Activated CD8-positive, alpha-beta memory T cell treated with anti-CD3 and anti-CD28 coated beads for 36 hours (primary cell): ENCODE results near the gene FAM151A. TPM values are rescaled to one million over a fixed set of nuclear protein-coding genes. Genes with fewer than 3 reads are reported as not detected.

Experiments
- CTCF ChIA-PET: fragments of 350-600 bp; sonication (Branson Sonifier 250); formaldehyde crosslinking; loops from one replicate; lab custom pipeline; 2021; ENCODE audit warnings: antibody characterized with exemption; lab: Charles Lee
- POLR2A ChIA-PET: fragments of 350-600 bp; sonication (Branson Sonifier 250); formaldehyde crosslinking; loops from one replicate; lab custom pipeline; 2021; ENCODE audit warnings: antibody characterized with exemption; lab: Charles Lee
- total RNA-seq, 2 experiments: library from RNA; stranded (reverse); gene quantifications; one replicate each; pipeline ENCODE4 v1.2.3, GENCODE V29; 2021

Gene FAM151A
- total RNA-seq, 2 experiments from 2014 or later: not detected

DNA sequence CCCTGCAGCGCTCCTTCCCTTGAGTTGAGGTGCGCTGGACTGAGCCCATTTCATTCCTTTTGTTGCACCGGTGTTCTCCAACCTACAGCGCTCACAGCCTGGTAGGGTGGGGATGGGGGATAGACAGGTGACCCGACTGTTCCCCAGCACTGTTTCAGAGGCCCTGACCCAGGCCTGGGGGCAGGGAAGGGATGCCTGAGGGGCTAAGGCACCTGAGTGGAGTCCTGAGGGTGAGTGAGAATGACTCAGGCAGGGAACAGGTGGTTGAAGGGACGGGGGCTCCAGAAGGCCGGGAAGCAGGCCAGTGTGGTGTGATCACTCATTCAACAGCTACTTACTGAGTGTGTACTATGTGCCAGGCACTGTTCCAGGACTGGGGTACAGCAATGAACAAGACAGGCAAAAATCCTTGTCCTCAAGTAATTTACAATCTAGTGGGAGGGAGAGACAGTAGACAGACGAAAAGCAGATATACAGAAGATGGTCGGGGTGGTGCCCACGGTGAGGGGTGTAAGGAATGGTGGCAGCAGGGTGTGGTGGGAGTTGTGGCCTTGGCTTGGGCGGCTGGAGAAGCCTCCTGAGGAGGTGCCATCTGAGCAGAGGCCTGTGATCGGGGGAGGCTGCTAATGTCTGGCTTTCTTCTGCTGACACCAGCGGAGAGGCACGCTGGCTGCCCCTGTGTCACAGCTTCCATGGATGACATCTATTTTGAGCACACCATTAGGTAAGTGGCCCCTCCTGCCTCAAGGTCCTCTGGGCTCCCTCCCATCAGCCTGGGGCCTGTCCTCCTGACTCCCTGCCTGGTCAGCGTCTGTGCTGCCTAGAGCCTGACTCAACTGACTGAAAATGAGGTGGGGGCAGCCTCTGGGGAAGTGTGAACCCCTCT is 37.9 kb downstream of the FAM151A start:
- ChIA-PET POLR2A (no interaction called here), CTCF (no interaction called here)

DNA sequence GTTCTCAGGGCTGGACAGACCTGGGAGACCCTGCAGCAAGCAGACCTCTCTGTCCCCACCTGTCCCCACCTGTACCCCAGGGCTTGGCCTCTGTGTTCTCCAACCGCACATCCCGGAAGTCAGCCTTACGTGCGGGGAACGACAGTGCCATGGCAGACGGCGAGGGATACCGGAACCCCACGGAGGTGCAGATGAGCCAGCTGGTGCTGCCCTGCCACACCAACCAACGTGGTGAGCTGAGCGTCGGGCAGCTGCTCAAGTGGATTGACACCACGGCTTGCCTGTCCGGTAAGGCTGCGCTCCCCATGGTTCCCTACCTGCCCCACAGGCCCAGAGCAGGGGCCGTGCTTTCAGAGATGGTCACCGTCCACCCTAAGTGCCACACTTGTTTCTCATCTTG is 38.8 kb downstream of the FAM151A start:
- ChIA-PET CTCF (no interaction called here), POLR2A (no interaction called here)

DNA sequence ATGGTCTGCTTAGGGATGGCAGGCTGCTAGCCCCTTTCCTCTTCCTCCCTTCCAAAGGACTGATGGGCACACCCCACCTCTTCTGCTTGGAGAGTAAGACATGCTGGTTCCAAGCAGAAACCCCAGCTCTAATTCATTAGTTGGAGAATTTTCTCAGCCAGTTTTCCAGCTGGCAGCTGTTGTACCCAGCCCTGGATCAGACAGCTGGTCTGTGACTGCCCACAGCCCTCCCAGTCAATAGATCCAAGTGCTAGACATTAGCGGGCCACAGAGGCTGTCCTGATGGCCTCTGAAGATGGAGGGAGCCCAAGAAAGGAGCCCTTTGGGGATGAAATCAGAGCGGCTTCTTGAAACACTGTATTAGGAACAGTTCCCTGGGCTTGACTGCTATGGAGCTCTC is 39.5 kb downstream of the FAM151A start:
- ChIA-PET POLR2A (no interaction called here), CTCF (no interaction called here)

DNA sequence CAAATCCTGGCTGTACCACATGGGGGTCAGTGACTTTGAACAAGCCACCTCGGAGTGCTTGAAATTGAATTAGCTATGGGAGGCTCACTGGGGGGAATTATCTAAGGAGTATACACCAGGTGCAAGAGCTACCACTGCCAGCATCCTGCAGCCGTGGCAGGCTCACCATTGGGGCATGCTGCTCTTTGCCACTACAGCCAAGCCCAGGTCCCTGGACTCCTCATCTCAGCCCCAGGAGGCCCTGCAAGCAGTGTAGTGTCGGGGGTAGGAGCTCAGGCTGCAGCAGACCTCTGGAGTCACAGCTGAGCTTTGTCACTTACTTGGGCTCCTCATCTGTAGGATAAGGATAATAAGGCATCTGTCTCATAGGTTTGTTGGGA is 40.0 kb downstream of the FAM151A start:
- ChIA-PET POLR2A (no interaction called here), CTCF (no interaction called here)

DNA sequence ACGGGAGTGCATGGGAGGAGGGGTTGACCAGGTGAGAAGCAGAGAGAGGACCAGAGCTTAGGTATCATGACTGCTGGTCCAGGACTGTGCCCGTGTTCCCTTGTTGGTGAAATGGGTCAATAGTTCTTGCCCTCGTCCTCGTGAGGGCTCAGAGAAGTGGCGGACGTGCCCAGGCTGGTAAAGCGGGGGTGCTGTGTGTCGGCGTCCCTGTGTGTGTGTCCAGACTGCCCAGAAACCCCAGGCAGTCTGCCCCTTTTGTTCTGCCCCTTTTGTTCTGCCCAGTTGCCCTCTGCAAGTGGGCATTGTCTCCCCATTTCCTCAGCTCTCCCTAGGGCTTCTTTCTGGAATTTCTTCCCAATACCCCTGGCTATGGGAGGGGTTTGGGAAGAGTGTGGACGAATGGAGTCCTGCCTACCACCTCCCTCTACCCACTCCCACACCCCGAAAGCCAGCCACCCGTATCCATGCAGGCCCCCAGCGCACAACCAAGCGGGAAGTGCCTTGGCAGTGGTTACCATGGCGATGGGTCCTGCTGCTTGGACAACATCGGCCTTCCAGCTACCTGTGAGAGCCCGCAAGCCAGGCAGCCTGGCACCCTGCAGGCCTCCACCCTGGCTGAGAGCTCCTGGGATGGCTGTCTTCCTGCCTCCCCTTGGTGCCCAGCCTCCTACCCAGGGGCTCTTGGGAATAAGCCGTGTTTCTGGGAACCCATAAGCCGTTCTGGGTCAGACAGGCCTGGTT is 40.6 kb downstream of the FAM151A start:
- ChIA-PET POLR2A (no interaction called here), CTCF (no interaction called here)

DNA sequence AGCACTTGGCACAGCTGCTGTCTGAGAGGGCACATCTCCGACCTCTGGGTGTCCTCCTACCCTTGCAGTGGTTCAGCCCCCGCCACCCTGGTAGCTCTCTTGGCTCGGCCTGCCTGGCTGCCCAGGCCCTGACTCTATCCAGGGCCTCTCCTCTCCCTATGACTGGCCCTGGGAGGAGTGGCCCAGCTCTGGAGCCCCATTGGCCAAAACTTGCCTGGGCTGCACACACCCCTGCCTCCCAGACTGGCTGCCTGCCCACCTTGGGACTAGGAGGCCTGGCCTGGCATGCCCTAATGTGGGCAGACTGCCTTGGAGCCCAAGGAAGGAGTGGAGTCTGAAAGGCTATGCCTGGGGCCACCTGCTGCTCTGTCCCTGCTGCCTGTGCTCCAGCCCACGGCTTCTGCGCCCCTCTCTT is 41.7 kb downstream of the FAM151A start:
- CTCF ChIA-PET: no interaction called here
- POLR2A ChIA-PET: no interaction called here

DNA sequence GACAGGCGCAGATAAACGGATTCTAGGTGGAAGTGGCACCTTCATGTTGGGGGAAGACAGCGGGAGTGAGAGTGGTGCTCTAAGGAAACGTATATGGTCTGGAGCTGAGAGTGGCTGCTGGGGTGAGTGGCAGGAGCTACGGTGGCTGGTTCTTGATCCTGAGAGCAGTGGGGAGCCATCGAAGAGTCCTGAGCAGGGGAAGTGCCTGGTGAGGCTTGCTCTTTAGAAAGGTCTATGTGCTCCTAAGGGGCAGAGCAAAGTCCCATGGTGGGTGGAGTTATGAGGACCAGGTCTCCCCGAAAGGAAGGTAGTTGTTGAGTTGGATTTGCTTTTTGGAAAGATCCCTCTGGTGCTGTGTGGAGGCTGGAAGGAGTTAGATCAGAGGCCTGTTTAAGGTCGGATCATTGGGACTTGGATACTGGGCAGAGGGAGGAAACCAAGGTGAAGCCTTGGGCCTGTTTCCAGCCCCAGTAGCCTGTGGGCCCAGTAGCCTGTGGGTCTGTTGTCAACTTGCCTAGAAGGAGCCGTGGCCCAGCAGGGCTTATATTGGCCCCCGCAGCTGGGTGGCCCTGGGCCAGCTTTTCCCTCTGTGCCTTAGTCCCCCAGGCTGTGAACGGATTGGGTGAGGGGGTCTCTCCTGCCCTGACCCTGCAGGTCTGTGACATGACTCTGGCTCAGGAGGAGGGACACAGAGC is 42.3 kb downstream of the FAM151A start:
- ChIA-PET CTCF (no interaction called here), POLR2A (no interaction called here)

DNA sequence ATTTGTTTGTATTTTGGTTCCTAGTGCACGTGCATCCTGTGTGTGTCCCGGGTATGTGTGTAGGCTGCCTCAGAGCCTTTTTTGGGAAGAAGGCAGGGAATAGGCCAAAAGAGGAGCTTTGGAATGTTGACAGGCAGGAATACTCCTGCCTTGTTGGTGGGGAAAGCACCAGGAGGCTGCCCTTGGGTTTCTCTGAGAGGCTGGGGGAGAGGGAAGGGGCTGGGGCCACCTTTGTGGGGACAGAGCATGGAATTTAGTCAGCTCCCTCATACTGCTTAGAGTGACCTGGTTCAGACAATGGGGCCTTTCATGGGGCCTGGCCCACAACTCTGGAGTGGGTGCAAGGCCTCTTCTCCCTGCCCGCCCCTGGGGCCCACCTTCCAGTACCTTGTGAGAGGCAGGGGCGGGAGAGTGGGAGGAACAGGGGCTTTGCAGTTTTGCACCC is 44.0 kb downstream of the FAM151A start:
- ChIA-PET POLR2A (no interaction called here), CTCF (interaction anchor here (1.1 to 1.2 kb wide), 2 partner anchors 12 to 74 kb away, joined by 3 read pairs; no protein-coding TSS in a partner anchor)

DNA sequence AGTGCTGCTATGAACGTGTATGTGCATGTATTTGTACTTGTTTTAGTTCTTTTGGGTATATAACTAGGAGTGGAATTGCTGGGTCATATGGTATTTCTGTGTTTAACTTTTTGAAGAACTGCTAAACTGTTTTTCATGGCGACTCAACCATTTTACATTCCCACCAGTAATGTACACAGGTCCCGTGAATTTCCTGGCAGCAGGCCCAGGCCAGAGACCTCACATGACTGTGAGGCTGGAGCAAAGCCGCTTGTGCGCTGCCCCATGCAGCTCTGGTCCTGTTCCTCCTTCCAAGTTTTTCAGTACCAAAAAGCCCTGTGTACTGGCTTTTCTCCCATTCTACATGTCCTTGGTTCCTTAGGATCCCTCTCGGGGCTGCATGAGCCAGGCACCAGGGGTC is 45.7 kb downstream of the FAM151A start:
- ChIA-PET CTCF (no interaction called here), POLR2A (no interaction called here)

DNA sequence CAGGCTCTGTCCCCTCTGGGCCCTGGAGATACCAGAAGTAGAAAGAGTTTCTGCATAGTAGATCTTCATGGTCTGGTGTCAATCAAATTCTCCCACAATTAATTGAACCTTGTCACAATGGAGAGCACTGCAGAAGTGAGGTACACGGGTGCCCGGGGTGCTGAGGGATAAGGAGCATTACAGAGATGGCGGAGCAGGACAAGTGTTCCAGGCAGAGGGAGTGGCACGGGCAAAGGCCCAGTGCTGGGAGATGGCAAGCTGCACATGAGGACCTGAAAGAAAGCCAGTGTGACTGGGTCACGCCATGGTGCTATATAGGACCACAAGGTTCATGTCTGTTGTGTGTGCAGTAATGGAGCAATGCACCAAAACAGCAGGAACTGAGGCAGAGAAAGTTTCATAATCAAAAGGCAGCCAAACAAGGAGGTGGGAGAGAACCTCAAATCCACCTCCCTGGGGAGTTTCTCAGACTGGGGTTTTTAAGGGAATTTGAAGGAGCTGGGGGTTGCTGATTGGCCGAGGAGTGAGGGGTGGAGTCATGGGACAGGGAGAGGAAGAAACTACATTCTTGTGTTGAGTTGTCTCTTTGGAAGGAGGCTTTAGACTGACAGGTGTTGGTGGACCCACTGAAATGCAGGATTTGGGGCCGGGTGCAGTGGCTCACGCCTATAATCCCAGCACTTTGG is 47.6 kb downstream of the FAM151A start:
- ChIA-PET POLR2A (no interaction called here), CTCF (no interaction called here)

DNA sequence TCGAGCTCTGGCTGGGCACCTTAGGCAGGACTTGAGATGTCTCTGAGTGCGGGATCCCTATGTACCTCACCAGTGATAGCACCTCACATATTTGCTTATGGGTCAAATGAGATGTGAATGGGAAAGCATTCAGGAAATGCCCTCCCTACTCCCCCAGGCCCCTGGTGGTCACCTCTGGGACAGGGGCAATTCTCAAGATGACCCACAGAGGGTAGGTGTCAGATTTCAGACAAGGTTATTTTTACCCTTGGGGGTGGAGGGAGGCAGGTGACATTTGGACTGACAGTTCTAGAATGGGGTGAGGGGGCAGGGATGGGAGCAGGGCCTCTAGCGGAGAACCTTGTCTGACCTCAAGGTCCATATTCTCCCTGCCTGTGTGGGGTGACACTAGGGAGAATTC is 48.2 kb downstream of the FAM151A start:
- ChIA-PET POLR2A (no interaction called here), CTCF (no interaction called here)

DNA sequence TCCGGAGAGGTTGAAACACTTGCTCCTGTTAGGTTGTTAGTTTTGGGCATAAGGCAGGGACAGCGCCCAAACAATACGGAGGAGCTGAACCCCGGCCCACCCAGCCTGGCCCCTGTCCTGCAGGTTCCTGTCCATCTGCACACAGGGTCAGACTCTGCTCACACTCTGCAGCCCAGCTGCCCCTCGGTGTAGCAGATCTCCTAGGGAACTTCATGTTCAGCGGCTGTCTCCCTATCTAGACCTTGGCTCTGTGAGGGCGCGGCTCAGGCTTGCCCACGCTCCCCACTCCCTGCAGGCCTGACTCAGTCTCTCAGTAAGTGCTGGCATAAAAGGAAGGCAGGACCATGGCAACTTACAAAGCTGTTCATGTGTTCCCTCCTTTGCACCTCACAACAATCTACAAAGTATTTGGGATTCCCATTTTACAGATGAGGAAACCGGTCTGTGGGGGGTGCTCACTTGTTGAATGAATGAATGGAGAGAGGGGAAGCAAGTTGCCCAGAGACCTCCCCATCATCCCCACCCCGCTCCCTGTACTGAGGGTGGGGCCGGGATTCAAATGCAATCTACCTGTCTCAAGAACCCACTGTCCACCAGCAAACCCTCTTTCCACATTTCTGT is 49.1 kb downstream of the FAM151A start:
- CTCF ChIA-PET: interaction anchor here (0.6 kb wide), 1 partner anchor 21 kb away, joined by 3 read pairs; no protein-coding TSS in a partner anchor
- POLR2A ChIA-PET: no interaction called here

DNA sequence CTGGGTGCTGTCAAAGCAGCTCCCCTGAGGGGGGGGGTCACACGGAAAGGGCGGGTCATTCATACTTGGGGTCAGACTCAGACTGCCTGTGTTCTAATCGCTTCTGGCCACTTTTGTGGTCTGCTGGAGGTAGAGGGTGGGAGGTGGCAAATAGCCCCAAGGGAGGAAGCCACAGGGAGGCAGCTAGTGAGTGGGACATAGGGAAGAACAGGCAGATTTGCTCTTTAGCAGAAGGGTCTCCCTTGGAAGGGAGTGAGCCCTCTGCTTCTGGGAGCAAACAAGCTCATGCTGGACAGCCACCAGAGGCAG is 50.8 kb downstream of the FAM151A start:
- ChIA-PET POLR2A (interaction anchor here (0.6 kb wide), 1 partner anchor 299 kb away, joined by 3 read pairs; no protein-coding TSS in a partner anchor), CTCF (no interaction called here)

DNA sequence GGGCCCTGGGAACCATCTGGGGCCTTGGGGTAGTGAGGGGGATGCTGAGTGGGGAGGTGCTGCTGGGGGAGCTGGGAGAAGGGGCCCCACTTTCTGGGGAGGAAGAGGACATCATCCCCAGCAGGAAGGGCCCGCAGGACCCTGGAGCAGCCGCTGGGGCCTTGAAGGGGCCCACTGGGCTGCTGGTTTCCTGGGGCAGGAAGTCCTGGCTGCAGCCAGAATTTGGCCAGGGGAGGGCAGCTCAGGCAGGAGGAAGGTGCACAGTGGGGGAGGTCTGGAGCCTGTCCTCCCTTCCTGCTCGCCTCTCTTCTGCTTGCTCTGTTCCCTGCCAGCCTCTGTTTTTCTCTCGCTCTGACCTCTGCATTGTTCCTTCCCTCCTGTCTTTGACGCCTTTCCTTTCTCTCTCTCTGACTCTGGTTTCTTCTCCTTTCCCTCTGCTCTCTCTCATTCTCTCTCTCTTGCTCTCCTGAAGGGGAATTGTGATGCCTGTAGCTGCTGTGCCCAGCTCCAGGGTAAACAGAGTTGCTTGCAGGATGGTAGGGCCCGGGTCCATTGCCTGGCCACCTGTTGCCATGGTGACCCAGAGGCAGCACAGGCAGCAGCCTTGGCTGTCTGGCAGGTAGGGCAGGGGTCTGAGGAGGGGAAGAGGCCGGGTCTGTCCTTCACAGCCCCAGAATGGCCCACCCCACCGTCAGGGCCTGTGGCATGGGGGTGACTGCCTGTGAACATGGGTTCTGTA is 51.4 kb downstream of the FAM151A start:
- ChIA-PET POLR2A (interaction anchor here (0.5 to 0.6 kb wide), 2 partner anchors 27 to 299 kb away, joined by 3 to 4 read pairs; no protein-coding TSS in a partner anchor), CTCF (no interaction called here)

DNA sequence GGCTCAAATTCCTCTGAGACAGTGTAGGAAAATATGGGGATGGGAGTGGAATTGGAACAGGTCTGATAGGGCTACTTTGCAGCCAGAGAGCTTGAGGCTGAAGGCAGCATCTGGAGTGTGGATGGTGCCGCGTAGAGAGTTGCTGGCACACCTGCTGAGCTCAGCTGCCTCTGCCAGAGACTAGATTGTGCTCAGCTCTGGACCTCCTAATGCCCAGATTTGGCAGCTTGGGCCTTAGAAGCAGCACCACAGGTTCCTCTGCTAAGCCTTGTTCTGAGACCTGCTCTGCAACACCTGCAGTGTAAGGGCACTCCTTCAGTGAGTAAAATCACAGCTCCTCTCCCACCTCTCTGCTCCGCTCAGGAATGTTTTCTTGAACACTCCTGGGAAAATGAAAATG is 52.0 kb downstream of the FAM151A start:
- CTCF ChIA-PET: no interaction called here
- POLR2A ChIA-PET: interaction anchor here (0.5 kb wide), 1 partner anchor 26 kb away, joined by 4 read pairs; no protein-coding TSS in a partner anchor

DNA sequence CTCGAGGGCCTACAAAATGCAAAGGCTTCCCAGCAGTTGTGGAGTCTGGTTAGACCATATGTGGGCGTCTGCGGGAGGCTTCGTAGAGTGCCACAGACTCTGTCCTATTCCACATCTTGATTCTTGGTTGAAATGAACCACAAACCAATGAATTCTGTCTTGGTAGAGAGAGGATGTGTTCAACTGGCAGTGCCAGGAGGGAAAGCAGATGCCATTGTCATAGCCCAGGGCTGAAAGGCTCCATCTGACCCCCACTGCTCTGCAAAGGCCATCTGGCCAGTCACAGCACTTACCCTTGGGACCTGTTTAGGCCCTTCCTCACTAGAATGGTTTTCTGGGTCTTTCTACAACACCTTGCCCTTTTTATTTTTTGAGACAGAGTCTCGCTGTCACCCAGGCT is 53.2 kb downstream of the FAM151A start:
- POLR2A ChIA-PET: no interaction called here
- CTCF ChIA-PET: interaction anchor here (0.7 kb wide), 1 partner anchor 43 kb away, joined by 3 read pairs; no protein-coding TSS in a partner anchor

DNA sequence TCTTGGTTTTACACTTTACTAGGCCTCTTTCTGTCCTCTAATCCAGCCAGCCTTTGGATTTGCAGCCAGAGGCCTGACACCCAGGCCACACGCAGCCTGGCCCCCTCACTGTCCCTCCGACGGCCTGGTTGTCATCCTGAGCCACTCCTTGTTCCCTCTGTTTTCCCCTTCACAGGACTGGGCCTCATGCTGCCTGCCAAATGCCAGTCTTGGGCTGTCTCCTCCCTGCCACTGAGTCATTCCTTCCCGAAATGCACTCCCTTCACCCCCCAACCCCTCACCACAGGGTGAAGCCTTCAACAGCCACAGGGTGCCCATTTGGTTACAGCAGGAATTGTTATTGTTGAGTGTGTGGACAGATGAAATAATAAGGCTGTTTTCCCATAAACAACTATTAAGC is 54.0 kb downstream of the FAM151A start:
- CTCF ChIA-PET: no interaction called here
- POLR2A ChIA-PET: no interaction called here

DNA sequence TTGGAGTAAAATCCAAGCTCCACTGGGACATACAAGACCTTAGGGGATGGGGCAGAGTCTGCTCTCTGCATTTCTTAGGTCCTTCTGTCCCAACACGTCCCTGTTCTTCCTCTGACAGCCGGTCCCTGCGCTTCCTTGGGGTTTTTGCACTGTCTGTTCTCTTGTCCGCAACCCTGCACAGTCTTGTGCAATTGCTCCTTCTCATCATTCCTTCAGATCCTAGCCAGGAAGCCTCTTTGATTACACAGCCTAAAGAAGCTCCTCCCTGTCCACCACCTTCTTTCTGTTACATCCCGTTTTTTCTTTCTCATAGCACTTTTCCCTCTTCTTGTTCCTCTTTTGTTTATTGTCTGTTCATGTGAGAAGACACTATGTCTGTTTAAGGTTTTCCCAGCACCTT is 55.4 kb downstream of the FAM151A start:
- CTCF ChIA-PET: no interaction called here
- POLR2A ChIA-PET: no interaction called here
